Ectodermal cell (in vitro differentiated cells): ENCODE data around the gene CNOT11. TPM values are rescaled to one million over a fixed set of nuclear protein-coding genes. Genes with fewer than 3 reads are reported as not detected.
"Not testable (repeated sequence)": the region's sequence is repeated elsewhere in the genome, so short reads cannot be mapped to it uniquely, and the experiment has no call there.

Source experiments
- H3K27ac ChIP-seq: 2 replicates; pipeline ENCODE4 v1.7.0; 2013; ENCODE audit warnings: mild to moderate bottlenecking, low read depth, low read length; ENCODE audit not compliant: insufficient read depth, poor library complexity, severe bottlenecking
- H3K27me3 ChIP-seq: 2 replicates; pipeline ENCODE4 v1.7.0; 2013; ENCODE audit warnings: mild to moderate bottlenecking, low read length; ENCODE audit not compliant: insufficient read depth, control insufficient read depth, poor library complexity, severe bottlenecking
- H3K36me3 ChIP-seq: one replicate; pipeline ENCODE4 v1.7.0; 2013; ENCODE audit warnings: low read length; ENCODE audit not compliant: control insufficient read depth, insufficient read depth
- H3K4me1 ChIP-seq: one replicate; pipeline ENCODE4 v1.7.0; 2013; ENCODE audit warnings: low read length; ENCODE audit not compliant: control insufficient read depth, insufficient read depth
- H3K4me3 ChIP-seq: 2 replicates; pipeline ENCODE4 v1.7.0; 2013; ENCODE audit warnings: low read depth, low read length, control low read depth; ENCODE audit not compliant: insufficient read depth
- H3K9me3 ChIP-seq: 2 replicates; pipeline ENCODE4 v1.7.0; 2013; ENCODE audit warnings: mild to moderate bottlenecking, low read length, moderate library complexity; ENCODE audit not compliant: control insufficient read depth
- WGBS, 2 experiments: methylation state at CpG; one replicate each; pipeline ENCODE4 v1.1.7; 2013; ENCODE audit warnings: missing lambda C conversion rate in 2 of 2; 5-methylcytosine and 5-hydroxymethylcytosine counted together
- polyA plus RNA-seq, 4 experiments: library from polyadenylated mRNA; stranded (reverse); fragments of 50-300 nt; gene quantifications; one replicate each; pipeline ENCODE4 v1.2.3, GENCODE V29; 2013

The CNOT11 gene
- polyA plus RNA-seq (2013, experiment 1 of 4): 53.0 TPM
- 50.3 TPM for polyA plus RNA-seq (2013, experiment 2 of 4)
- 45.1 TPM for polyA plus RNA-seq (2013, experiment 3 of 4)
- polyA plus RNA-seq (2013, experiment 4 of 4): 47.3 TPM

DNA sequence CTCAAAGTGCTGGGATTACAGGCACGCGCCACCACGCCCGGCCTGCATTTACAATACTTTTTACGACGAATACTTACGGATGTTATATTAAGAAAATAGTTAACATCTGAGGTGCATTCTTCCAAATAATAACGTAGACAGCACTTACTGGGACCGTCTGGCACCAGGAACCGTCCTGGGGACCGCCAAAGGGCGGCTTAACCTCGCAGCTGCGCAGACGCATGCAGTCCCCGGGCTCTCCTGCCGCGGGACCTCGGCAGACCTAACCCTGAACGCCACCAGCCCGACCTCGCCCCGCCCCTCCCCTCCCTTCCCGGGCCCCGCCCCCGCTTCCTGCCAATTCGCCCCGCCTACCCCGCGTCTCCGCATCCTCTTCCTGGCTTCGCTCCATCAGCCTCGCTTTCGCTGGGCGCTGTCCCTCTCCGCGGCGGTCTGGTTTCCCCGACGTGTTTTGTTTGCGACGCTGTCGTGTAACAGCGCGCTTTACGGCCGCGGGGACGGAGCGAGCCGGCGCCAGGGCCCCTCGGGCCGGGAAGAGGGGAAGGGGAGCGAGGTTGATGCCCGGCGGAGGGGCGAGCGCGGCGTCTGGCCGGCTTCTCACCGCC is at the start of gene CNOT11:
CNOT11 (plus strand) TSS at position 479 of the 605 bp plus-strand sequence; CDS start at position 558, 79 bp downstream.
- 0% methylated on average over 58 to 63 of the region's 63 CpGs for WGBS, 2 experiments
- Histone ChIP-seq H3K27me3 (no peaks in the 10 kb centered on the region), H3K9me3 (no peaks in the 10 kb centered on the region), H3K4me3 (peak within 1 kb of the TSS; percentile 95), H3K27ac (peak within 1 kb of the TSS; percentile 71), H3K36me3 (no peaks in the 10 kb centered on the region), H3K4me1 (peaks cover 9% of the 10 kb centered on the region)

GRCh38 chr2:101204400-101205115 is 48.1 kb upstream of the CNOT11 start:
- Histone ChIP-seq H3K27ac (no peak overlapping the region), H3K36me3 (no peaks in the 10 kb centered on the region), H3K9me3 (no peaks in the 10 kb centered on the region), H3K4me3 (no peak overlapping the region), H3K4me1 (no peaks in the 10 kb centered on the region), H3K27me3 (no peaks in the 10 kb centered on the region)
- 84 to 92% methylated on average over 4 of the region's 4 CpGs for WGBS, 2 experiments

GRCh38 chr2:101205521-101206479 is 46.9 kb upstream of the CNOT11 start:
- Histone ChIP-seq H3K36me3 (no peaks in the 10 kb centered on the region), H3K27ac (no peak overlapping the region), H3K4me3 (no peak overlapping the region), H3K9me3 (no peaks in the 10 kb centered on the region), H3K27me3 (no peaks in the 10 kb centered on the region), H3K4me1 (no peaks in the 10 kb centered on the region)
- WGBS, 2 experiments: 65 to 72% methylated on average over 15 of the region's 15 CpGs

DNA sequence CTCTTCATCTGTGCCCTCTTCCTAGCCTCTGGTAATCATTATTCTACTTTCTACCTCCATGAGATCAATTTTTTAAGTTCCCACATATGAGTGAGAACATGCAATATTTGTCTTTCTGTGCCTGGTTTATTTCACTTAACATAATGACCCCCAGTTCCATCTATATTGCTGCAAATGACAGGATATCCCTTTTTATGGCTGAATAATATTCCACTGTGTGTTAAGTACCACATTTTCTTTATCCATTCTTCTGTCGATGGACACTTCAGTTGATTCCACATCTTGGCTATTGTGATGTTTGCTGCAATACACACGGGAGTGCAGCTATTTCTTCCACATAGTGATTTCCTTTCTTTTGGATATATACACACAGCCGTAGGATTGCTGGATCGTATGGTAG is 43.9 kb upstream of the CNOT11 start:
- WGBS, 2 experiments: 72 to 73% methylated on average over 4 of the region's 4 CpGs
- H3K27ac ChIP-seq: no peak overlapping the region
- H3K9me3 ChIP-seq: no peaks in the 10 kb centered on the region
- no peaks in the 10 kb centered on the region for H3K36me3 ChIP-seq
- no peak overlapping the region for H3K4me3 ChIP-seq
- no peaks in the 10 kb centered on the region for H3K27me3 ChIP-seq
- H3K4me1 ChIP-seq: no peaks in the 10 kb centered on the region

DNA sequence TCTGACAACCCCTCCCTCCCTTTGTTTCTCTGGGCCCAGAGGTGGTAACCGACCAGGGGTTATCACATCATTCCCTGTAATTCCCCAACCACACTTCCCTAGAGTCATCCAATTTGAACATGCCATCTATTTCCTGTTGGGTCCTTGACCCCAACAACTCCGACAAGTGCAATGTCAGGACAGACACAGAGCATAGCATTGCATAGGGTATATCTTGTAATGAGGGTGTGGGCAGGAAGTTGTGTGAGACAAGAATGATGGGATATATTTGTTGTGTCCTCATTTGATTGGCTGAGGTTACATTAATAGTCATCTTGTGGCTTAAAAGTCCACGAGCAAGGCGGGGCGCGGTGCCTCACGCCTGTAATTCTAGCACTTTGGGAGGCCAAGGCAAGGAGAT is 33.4 kb upstream of the CNOT11 start:
- no peak overlapping the region for H3K4me3 ChIP-seq
- no peaks in the 10 kb centered on the region for H3K9me3 ChIP-seq
- no peaks in the 10 kb centered on the region for H3K36me3 ChIP-seq
- H3K27ac ChIP-seq: no peak overlapping the region
- H3K27me3 ChIP-seq: no peaks in the 10 kb centered on the region
- H3K4me1 ChIP-seq: no peaks in the 10 kb centered on the region
- WGBS, 2 experiments: 93 to 94% methylated on average over 7 of the region's 7 CpGs

DNA sequence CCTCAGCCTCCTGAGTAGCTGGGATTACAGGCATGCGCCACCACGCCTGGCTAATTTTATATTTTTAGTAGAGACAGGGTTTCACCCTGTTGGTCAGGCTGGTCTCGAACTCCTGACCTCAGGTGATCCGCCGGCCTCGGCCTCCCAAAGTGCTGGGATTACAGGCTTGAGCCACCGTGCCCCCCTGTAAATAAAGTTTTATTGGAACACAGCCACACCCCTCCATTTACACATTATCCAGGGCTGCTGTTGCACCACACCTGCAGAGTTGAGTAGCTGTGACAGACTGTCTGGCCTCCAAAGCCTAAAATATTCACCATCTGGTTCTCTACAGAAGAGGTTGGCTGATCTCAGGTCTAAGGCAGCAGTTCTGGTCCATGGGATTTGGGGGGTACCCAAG is 32.6 kb upstream of the CNOT11 start:
- H3K36me3 ChIP-seq, H3K27ac ChIP-seq, H3K9me3 ChIP-seq, H3K4me1 ChIP-seq, H3K27me3 ChIP-seq, H3K4me3 ChIP-seq: not testable (repeated sequence)
- 93 to 96% methylated on average over 7 of the region's 7 CpGs for WGBS, 2 experiments

GRCh38 chr2:101223814-101224231 is 28.9 kb upstream of the CNOT11 start:
- Histone ChIP-seq H3K4me1 (no peaks in the 10 kb centered on the region), H3K27ac (no peak overlapping the region), H3K36me3 (no peaks in the 10 kb centered on the region), H3K4me3 (no peak overlapping the region), H3K27me3 (no peaks in the 10 kb centered on the region), H3K9me3 (no peaks in the 10 kb centered on the region)
- WGBS, 2 experiments: 92 to 93% methylated on average over 7 of the region's 7 CpGs

DNA sequence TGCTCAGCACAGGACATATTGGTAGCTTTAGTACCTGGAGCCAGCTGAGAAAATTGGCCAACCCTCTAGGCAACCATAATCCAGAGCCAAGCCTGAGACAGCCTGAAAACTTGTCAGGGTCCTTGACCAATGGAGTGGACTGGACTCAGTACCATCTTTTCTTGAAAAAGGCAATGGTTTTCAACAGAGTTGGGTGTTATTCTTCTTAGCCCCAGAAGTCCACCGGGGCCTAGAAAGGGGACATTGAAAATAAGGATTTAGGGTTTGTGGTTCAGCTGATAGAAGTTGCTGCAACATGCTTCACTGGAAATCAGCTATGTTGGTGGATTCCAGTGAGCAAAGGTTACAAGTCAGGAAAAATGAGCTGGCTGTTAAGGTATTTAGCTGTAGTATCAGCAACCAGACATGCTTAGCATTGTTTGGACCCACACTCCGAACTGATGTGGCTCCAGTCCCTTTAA is 22.1 kb upstream of the CNOT11 start:
- Histone ChIP-seq H3K4me1 (no peaks in the 10 kb centered on the region), H3K4me3 (no peak overlapping the region), H3K27ac (no peak overlapping the region), H3K27me3 (no peaks in the 10 kb centered on the region), H3K9me3 (no peaks in the 10 kb centered on the region), H3K36me3 (no peaks in the 10 kb centered on the region)
- WGBS, 2 experiments: 92 to 97% methylated on average over 2 of the region's 2 CpGs

DNA sequence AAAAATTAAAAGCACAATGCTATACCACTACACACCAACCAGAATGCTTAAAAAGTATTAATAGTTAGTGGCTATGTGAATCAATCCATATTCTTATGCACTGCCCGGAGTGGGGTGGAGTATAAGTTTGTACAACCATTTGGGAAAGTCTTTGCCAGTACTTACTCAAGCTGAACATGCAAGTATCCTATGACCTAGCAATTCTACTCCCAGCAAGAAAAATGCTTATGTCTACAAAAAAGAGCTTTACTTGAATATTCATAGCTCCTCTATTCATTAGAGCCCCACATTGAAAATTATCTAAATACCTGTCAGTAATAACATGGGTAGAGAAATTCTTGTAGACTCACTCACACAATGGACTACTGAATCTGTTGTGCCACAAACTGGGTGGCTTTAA is 21.4 kb upstream of the CNOT11 start:
- 100% methylated on average over 1 of the region's 1 CpG for WGBS, 2 experiments
- H3K4me3 ChIP-seq: no peak overlapping the region
- no peaks in the 10 kb centered on the region for H3K4me1 ChIP-seq
- no peaks in the 10 kb centered on the region for H3K9me3 ChIP-seq
- no peaks in the 10 kb centered on the region for H3K36me3 ChIP-seq
- H3K27me3 ChIP-seq: no peaks in the 10 kb centered on the region
- H3K27ac ChIP-seq: no peak overlapping the region
